ENCODE measurements around the gene MRFAP1L1. TPM values are rescaled to one million over a fixed set of nuclear protein-coding genes. Genes with fewer than 3 reads are reported as not detected.

Gene MRFAP1L1
- polyA plus RNA-seq, 4 donors = 119 to 143 (median 137) TPM

DNA sequence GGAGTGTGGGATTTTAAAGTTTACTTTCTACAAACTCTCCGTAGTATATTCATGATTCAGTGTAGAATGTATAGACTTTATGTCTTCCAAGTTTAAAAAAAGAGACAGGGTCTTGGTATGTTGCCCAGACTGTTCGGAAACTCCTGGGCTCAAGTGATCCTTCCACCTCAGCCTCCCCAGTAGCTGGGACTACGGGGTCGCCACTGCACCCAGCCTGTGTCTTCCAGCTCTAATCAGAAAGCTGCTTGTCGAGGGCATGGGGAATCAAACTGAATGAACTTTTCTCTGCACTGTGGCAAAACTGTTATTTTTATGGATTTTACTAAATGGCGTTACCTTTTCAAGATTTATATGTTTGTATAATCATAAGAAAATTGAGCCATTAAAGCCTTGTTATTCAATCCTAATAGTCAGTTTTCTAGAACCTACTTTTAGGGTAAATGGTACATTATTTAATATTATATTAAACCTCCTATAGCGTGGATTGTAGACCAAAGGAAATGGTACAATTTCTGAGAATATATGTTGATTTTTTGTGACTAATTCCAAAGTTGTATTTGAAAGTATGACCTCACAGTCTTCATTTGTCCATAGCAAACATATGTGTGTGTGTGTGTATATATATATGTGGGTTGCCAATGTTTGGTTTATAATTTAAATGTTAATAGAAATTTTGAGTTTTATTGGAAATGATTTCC lies 7.4 kb upstream of the MRFAP1L1 start:
- no peak for DNase-seq (ENCODE audit: low read depth in 4 of 4, low spot score in 3 of 4)

DNA sequence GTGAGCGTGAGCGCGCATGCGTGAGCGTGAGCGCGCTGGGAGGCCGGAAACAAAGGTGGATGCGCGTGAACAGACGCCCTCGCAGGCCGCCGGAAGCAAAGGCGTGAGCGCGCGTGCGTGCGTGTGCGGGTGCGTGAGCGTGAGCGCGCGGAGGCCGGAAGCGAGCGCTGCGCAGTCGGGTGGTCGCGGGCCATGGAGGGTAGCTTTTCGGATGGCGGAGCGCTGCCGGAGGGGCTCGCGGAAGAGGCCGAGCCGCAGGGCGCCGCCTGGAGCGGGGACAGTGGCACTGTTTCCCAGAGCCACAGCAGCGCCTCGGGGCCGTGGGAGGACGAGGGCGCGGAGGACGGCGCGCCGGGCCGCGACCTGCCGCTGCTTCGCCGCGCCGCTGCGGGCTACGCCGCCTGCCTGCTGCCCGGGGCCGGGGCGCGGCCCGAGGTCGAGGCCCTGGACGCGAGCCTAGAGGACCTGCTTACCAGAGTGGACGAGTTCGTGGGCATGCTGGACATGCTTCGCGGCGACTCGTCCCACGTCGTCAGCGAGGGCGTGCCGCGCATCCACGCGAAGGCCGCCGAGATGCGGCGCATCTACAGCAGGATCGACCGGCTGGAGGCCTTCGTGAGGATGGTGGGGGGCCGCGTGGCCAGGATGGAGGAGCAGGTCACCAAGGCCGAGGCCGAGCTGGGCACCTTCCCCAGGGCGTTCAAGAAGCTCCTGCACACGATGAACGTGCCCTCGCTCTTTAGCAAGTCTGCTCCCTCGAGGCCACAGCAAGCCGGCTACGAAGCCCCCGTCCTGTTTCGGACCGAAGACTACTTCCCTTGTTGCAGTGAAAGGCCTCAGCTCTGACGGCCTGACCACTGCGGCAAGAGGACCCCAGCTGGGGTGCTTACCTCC lies 6.6 kb upstream of the MRFAP1L1 start, which contains the start of gene BLOC1S4:
BLOC1S4 (plus strand) TSS at position 157 of the 894 bp plus-strand sequence; CDS start at position 193, 36 bp downstream.
- peak; percentile 85 to 91 (median 87) for DNase-seq (ENCODE audit: low read depth in 4 of 4, low spot score in 3 of 4)

DNA sequence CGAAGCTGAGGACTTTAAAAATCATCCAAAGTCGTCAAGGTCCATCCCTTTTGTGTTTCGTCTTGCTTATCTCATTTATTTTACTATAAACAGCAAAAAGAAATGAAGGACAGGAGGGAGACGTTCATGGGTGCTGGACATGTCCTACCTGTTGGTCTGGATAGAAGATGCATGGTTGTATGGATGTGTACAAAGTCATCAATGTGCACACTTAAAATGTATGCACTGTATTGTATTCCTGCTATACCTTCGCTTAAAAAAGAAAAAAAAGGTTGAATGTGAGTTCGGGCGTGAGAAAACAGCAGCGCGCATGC lies 6.0 kb upstream of the MRFAP1L1 start:
- DNase-seq (ENCODE audit: low read depth in 4 of 4, low spot score in 3 of 4) = no peak

DNA sequence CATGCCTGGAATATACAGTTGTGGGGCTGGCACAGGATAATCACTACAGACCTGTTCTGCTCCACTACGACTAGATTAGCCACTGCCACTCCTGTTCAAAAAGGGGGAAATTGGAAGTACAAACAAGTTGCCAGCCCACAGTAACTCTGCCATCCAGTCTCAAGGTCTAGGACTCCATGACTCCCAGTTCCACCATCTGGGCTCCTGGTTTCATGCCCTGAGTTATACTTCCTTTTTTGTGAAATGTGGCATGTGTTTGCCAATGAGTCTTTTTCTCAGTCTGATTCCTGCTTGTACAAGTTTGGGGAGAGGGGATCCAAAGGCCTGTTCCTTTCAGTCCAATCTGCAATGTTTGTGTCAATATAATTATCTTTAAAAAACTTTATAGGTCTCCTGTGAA lies 5.3 kb upstream of the MRFAP1L1 start:
- DNase-seq (ENCODE audit: low read depth in 4 of 4, low spot score in 3 of 4) = no peak

DNA sequence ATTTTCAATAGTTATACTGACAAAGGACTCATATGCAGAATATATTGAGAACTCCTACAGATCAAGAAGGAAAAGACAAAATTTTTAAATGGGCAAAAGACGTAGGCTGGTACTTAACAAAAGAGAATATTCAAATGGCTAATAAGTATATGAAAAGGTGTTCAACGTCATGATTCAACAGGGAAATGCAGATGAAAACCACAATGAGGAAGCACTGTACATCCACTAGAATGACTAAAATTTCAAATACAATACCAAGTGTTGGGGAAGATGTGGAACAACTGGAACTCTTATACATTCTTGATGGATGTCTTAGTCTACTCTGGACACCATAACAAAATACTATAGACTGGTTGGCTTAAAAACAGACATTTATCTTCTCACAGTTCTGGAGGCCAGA lies 1.3 kb upstream of the MRFAP1L1 start:
- no peak for DNase-seq (ENCODE audit: low read depth in 4 of 4, low spot score in 3 of 4)

DNA sequence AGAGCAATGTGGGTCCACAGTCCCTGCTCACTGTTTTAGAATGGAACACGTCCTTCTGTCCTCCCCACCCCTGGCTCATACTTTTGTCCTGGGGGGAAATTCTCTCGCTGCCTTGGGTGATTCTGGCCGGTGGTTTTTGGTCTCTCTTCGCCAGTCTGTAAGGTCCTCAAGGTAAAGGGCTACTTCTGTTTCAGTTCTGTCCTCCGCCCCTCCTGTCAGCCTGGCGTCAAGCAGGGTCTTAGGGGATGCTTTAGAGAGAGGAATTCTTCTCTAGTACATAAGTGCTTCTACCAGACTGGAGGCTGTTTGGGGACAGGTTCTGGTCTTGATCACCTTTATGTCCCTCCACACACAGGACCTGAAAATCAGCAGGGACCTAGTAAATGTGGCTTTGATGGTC lies 617 bp upstream of the MRFAP1L1 start:
- no peak for DNase-seq (ENCODE audit: low read depth in 4 of 4, low spot score in 3 of 4)

DNA sequence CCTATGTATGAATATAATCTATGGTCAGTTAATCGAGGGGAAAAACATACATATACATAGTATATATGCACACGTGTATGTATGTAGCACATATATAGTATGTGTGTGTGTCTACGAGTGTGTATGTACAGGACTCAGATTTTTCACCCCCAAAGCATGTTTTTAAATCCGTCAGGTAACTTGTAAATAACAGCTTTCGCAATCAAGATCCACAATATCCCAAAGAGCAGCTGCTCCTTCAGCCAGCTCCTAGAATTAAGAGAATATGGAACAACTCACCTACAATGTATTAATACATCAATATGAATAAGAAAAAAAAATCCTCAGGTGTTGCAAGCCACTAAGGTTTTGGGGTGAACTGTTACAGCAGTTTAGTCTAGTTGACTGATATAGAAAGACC lies 3.5 kb downstream of the MRFAP1L1 start:
- DNase-seq (ENCODE audit: low read depth in 4 of 4, low spot score in 3 of 4) = no peak

DNA sequence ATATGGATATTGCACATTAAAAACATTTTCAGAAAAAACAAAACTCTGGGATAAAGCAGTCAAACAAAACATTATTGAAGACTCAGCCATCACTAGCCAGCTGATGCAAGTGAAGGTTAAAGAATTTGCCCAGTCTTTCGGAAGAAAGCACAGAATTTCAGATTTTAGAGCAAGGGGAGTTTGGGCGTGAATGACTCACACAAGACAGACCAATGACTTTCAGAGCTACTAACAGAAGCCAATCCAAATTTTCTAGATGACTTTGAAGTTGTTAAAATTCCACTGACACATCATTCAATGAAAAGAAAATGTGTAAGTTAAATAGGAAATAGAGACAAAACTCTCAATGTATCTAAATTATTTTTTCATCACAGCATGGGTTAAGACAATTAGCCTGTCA lies 4.0 kb downstream of the MRFAP1L1 start:
- no peak for DNase-seq (ENCODE audit: low read depth in 4 of 4, low spot score in 3 of 4)

DNA sequence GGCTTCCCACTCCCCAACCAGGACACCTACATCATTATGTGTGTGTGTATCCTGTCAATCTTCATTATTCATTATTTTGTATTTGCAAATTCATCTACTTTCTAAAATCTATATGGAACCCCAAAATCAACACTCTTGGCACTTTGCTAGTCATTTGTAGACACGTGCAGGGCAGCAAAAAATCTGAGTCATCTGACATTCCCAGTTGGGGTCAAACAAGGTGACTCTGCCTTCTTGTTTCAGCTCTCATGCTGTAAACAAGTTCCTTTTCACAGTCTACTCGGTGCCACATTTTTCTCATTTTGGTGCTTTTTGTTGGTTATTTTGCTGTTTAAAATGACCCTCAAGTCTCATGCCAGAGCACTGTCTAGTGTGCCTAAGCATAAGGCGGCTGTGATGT lies 5.9 kb downstream of the MRFAP1L1 start:
- no peak for DNase-seq (ENCODE audit: low read depth in 4 of 4, low spot score in 3 of 4)

DNA sequence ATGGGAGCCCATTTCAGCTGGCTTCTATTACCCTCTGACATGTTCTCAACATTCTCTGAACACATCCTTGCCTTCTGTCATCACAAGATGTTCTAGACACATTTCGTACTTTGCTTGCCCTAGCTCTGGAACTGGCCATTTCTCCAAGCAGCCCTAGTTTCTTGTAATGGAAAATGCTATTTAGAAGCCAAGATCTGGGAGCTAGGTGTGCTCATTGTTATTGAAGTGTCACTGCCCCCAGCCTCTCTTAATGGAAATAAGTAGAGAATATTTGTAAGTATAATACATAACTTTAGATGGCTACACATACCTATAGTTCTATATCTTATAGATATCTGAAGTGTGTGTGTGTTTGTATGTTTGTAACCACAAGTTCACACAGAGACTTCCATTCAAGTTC lies 6.9 kb downstream of the MRFAP1L1 start:
- no peak for DNase-seq (ENCODE audit: low read depth in 4 of 4, low spot score in 3 of 4)

DNA sequence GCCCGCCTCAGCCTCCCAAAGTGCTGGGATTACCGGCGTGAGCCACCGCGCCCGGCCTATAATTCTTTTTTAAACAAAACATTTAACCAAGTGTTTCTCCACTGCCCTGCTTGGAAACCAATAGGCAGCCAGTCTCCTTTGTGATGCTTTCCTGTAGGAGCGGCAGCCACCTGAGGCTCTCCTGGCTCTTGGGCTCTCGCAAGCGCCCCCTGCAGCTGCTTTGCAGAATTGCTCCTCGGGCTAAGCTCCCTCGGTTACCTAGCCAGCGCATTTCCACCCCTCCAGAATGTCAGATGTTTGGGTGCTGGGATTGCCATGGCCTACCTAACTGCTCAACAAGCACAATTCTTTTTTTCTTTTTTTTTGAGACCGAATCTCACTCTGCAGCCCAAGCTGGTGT lies 8.3 kb downstream of the MRFAP1L1 start:
- DNase-seq (ENCODE audit: low read depth in 4 of 4, low spot score in 3 of 4) = no peak

DNA sequence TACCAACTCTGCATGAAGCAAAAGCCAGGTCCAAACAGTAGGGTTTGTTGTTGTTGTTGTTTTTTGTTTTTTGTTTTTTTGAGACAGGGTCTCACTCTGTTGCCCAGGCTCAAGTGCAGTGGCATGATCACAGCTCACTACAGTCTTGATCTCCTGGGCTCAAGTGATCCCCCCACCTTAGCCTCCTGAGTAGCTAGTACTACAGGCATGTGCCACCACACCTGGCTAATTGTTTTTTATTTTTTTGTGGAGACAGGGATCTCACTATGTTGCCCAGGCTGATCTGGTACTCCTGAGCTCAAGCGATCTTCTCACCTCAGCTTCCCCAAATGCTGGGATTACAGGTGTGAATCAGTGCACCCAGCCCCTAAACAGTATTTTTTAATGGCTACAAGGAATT lies 9.8 kb downstream of the MRFAP1L1 start:
- no peak for DNase-seq (ENCODE audit: low read depth in 4 of 4, low spot score in 3 of 4)

DNA sequence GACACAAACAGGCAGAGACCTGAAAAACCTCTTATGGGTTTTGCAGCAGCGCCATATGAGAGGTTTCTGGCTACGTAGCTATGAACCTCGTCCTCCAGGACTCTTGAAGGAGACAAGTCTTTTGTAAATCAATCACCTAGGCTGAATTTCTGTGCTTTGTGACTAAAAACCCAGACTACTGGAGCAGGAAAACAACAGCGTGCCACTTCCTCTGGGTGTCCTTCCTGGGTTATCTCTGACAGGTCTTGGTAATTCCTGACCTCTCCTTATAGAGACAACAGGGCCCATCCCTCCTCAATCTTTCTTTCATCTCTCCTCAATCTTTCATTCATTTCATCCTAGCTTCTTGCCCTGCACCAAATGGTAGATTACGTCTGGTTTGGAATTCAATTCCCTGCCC lies 10.3 kb downstream of the MRFAP1L1 start:
- no peak for DNase-seq (ENCODE audit: low read depth in 4 of 4, low spot score in 3 of 4)

DNA sequence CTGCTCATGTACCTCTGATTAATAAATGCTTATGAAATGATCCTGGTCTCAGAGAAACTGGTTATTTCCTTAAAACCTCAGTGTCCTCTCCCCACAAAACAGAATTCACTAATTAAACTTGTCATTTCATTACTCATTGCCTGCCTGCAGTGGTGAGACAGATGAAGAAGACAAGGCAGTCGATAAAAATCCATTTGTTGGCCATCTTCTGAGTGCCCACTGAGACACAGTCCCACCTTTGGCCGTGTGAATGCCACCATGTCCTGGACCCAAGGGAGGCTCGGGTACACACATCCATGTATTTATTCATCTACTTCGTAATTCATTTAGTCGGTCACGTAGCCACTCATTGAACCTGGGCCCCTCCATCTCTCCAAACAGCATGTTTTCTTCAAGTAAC lies 12.5 kb downstream of the MRFAP1L1 start:
- DNase-seq (ENCODE audit: low read depth in 4 of 4, low spot score in 3 of 4) = no peak

DNA sequence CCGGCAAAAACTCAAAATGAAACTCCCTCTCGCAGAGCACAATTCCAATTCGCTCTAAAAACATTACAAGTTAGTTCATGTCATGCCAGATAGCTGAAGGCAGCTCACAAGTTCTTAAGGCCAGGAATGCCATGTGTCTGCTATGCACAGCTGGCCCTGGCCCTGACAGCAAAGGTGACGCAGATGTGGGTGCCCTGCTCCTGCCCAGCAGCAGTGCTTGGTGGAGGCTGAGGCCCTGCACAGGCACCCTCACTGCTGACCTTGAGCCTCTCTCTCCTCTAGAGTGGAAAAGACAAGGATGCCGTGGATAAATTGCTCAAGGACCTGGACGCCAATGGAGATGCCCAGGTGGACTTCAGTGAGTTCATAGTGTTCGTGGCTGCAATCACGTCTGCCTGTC lies 13.1 kb downstream of the MRFAP1L1 start:
- no peak for DNase-seq (ENCODE audit: low read depth in 4 of 4, low spot score in 3 of 4)

DNA sequence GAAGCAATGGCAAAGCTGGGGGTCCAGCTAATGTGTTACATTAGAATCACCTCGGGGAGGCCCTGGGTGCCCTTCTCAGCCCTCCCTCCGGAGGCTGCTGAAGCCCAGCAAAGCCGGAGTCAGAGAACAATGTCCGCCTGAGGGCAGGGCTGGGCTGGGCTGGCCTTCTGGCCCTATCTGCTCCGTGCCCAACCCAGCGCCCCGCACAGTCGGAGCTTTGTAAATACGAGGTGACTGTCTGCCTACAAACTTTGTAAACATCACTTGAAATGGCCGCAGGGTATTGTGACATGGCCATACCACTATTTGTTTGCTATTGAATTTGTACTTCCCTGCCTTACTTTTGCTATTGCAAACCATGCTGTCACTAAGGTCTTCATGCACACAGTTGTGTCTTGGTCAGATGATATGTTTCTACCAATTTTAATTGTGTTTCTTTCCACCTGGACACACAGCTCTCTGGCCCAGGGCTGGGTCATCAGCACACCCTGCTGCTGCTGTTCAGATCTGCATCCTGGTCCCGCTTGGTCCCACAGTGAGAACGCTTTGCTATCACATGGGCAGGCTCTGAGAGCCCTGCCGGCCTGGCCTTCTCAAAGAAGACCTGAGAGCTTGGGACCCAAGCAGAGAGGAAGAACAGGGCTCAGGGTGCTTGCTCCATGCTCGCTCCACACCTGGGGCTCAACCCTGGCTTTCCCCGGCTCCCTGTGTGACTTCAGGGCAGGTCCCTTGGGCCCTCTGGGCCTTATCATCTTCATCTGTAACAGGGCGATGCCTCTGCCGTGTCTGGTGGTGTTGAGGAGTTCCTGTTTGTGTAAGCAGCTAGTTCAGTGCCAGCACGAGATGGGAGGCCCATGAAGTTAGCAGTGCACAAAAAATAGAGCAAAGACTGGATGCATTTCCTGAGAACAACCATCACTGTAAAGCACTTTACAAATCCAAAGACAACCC lies 13.7 kb downstream of the MRFAP1L1 start:
- no peak for DNase-seq (ENCODE audit: low read depth in 4 of 4, low spot score in 3 of 4)

DNA sequence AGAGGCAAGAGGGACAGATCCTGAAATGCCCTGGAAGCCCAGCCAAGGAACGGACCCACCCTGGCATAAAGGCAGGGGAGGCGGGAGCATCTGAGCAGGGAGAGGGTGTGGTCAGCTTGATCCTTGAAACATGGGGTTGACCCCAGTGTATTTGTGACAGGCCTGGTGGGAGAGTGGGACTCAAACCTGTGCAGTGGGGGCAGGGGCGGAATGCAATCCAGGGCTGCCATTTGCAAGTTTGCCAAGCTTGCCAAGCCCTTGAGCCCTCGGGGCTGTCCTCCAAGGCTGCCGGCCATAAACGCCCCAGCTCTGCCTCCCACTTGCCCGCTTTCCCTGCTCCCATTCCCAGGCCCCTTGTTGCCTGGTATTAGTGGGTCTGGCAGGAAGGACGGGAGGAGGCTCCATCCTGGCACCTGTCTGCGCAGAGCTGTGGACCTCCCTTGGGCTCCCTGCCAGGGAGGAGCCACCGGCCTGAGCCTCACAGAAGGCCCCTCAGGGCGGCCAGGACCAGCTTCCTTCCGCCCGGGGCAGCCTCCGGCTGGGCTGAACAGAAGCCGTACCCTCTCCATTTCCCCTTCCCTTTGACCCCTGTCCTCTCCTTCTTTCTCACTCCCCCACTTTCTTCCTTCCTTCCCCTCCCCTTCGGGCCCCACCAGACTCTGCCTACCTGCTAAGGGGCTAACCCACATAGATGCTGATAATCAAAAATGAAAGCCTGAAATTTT lies 15.3 kb downstream of the MRFAP1L1 start:
- DNase-seq (ENCODE audit: low read depth in 4 of 4, low spot score in 3 of 4) = no peak

DNA sequence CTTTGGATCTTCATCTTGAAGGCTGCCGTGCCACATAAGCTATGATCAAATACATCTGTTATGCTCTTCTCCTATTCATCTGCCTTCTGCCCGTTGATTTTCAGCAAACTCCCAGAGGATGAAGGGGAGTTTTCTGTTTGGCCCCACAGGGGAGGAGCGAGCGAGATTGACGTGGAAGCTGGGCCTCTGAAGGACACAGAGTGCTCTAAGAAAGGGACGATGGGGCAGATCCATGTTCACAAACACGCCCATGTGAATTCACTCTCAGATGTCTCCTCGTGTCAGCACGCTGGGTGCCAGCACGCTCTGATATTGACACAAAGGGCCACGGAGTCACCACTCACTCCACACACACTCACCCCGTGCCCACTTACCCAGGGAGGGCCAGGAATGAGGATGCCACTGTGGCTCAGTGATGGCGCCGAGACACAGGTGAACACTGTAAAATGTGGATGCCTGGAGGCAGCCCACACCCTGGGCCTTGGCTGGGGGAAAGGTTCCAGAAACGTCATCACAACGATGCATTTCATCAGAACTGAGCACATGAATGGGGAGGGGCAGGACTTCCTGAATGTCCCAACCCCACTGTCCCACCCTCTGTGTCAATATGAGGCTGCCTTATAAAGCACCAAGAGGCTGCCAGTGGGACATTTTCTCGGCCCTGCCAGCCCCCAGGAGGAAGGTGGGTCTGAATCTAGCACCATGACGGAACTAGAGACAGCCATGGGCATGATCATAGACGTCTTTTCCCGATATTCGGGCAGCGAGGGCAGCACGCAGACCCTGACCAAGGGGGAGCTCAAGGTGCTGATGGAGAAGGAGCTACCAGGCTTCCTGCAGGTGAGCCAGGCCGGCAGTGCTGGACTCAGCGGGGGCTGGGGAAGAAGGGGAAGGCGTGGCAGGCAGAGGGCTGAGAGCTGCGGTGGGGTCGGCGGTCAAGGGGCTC lies 16.2 kb downstream of the MRFAP1L1 start, which contains the start of gene S100P:
S100P (plus strand) TSS at position 648 of the 946 bp plus-strand sequence; CDS start at position 703, 55 bp downstream.
- no peak for DNase-seq (ENCODE audit: low read depth in 4 of 4, low spot score in 3 of 4)

DNA sequence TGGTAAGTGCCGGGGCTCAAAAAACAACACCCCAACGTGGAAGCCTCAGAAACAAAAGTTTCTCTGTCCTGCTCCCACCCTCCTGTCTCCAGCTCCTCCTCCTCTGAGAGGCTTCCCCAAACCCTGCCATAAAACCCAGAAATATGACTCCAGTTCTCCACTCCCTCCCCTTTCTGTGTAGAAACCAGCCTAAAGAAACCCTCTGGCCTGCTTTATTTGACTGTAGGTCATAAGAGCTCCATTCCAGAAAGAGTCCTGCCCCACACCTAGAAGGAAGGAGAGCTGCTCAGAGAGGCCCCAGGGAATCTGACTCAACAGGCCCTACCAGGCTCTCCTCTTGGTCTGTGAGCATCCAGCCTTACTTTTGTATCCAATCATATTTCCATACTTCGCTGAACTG lies 16.9 kb downstream of the MRFAP1L1 start:
- DNase-seq (ENCODE audit: low read depth in 4 of 4, low spot score in 3 of 4) = no peak
